NCI-H1436 treated with DMSO at 0.1 percent for 48 hours (cell line): ENCODE measurements around the gene C3.
"Not testable (repeated sequence)": the region's sequence is repeated elsewhere in the genome, so short reads cannot be mapped to it uniquely, and the experiment has no call there.

ENCODE experiments used
- DNase-seq: peaks from one replicate; lab custom pipeline; 2025; lab: John Stamatoyannopoulos, UW

Gene C3

GRCh38 chr19:6720369-6721137, at the start of gene C3:
C3 (minus strand) TSS chr19:6720650; CDS start chr19:6720589, 61 bp downstream.
- no peak for DNase-seq

GRCh38 chr19:6769006-6769619, 48.7 kb upstream of the C3 start:
- DNase-seq, result no peak

- DNase-seq, result no peak
These were observed 47.9 kb upstream of the C3 start for GRCh38 chr19:6768236-6768785.

GRCh38 chr19:6767357-6768235, 47.1 kb upstream of the C3 start, which contains the start of gene SH2D3A:
SH2D3A (minus strand) TSS chr19:6767435; CDS start chr19:6763748, 3,687 bp downstream.
- DNase-seq, result peak; percentile 90

- no peak for DNase-seq
These were observed 46.6 kb upstream of the C3 start for GRCh38 chr19:6767081-6767356.

- DNase-seq, result no peak
These were observed 46.1 kb upstream of the C3 start for GRCh38 chr19:6766357-6767080.

GRCh38 chr19:6765738-6766356, 45.4 kb upstream of the C3 start:
- no peak for DNase-seq

- DNase-seq, result not testable (repeated sequence)
These were observed 41.9 kb upstream of the C3 start for GRCh38 chr19:6762253-6762797.

GRCh38 chr19:6761053-6761676, 40.7 kb upstream of the C3 start:
- DNase-seq, result no peak

- no peak for DNase-seq
These were observed 40.2 kb upstream of the C3 start for GRCh38 chr19:6760606-6761005.

GRCh38 chr19:6754653-6755463, 34.4 kb upstream of the C3 start:
- DNase-seq, result no peak

GRCh38 chr19:6754136-6754535, 33.7 kb upstream of the C3 start:
- DNase-seq, result no peak

- no peak for DNase-seq
These were observed 33.0 kb upstream of the C3 start for GRCh38 chr19:6753178-6754031.

GRCh38 chr19:6752256-6753177, 32.1 kb upstream of the C3 start:
- DNase-seq, result no peak

- no peak for DNase-seq
These were observed 30.7 kb upstream of the C3 start for GRCh38 chr19:6751189-6751588.

GRCh38 chr19:6750062-6750461, 29.6 kb upstream of the C3 start:
- DNase-seq, result no peak

GRCh38 chr19:6748543-6748942, 28.1 kb upstream of the C3 start:
- DNase-seq, result not testable (repeated sequence)

GRCh38 chr19:6745965-6746364, 25.5 kb upstream of the C3 start:
- DNase-seq, result no peak
